ENCODE measurements around the gene FOSB.

The FOSB gene

GRCh38 chr19:45476304-45476703, 8.5 kb downstream of the FOSB start:
- H3K9ac ChIP-seq (ENCODE audit: low read length) = no peak overlapping the region
- H3K4me1 ChIP-seq (ENCODE audit: insufficient read depth, low read length) = peaks cover 9% of the 10 kb centered on the region
- H3K36me3 ChIP-seq (ENCODE audit: insufficient read depth, low read length) = peaks cover 10% of the 10 kb centered on the region
- no peaks in the 10 kb centered on the region for H3K9me3 ChIP-seq (ENCODE audit: low read length)
- H3K27ac ChIP-seq (ENCODE audit: low read depth, low read length) = no peak overlapping the region
- H3K4me3 ChIP-seq (ENCODE audit: low read depth in 1 of 2, low read length in 2 of 2) = no peak overlapping the region
- no peaks in the 10 kb centered on the region for H3K27me3 ChIP-seq (ENCODE audit: control insufficient read depth in 1 of 2, insufficient read depth in 2 of 2, low read length in 2 of 2)

GRCh38 chr19:45477186-45477585, 9.4 kb downstream of the FOSB start:
- no peaks in the 10 kb centered on the region for H3K9me3 ChIP-seq (ENCODE audit: low read length)
- peaks cover 2% of the 10 kb centered on the region for H3K36me3 ChIP-seq (ENCODE audit: insufficient read depth, low read length)
- no peak overlapping the region for H3K9ac ChIP-seq (ENCODE audit: low read length)
- H3K27ac ChIP-seq (ENCODE audit: low read depth, low read length) = no peak overlapping the region
- H3K27me3 ChIP-seq (ENCODE audit: control insufficient read depth in 1 of 2, insufficient read depth in 2 of 2, low read length in 2 of 2) = no peaks in the 10 kb centered on the region
- peaks cover 9% of the 10 kb centered on the region for H3K4me1 ChIP-seq (ENCODE audit: insufficient read depth, low read length)
- H3K4me3 ChIP-seq (ENCODE audit: low read depth in 1 of 2, low read length in 2 of 2) = no peak overlapping the region

- H3K27me3 ChIP-seq (ENCODE audit: control insufficient read depth in 1 of 2, insufficient read depth in 2 of 2, low read length in 2 of 2) = no peaks in the 10 kb centered on the region
- peak overlapping the region in 1 of 2 donors; percentile 50 for H3K4me3 ChIP-seq (ENCODE audit: low read depth in 1 of 2, low read length in 2 of 2)
- H3K36me3 ChIP-seq (ENCODE audit: insufficient read depth, low read length) = no peaks in the 10 kb centered on the region
- no peaks in the 10 kb centered on the region for H3K9me3 ChIP-seq (ENCODE audit: low read length)
- peak overlapping the region; percentile 83 for H3K9ac ChIP-seq (ENCODE audit: low read length)
- peak overlapping the region; percentile 93 for H3K27ac ChIP-seq (ENCODE audit: low read depth, low read length)
- peaks cover 9% of the 10 kb centered on the region for H3K4me1 ChIP-seq (ENCODE audit: insufficient read depth, low read length)
These were observed 10.1 kb downstream of the FOSB start for GRCh38 chr19:45477713-45478453.

- Histone ChIP-seq H3K9me3 (ENCODE audit: low read length) (no peaks in the 10 kb centered on the region), H3K27ac (ENCODE audit: low read depth, low read length) (peak overlapping the region; percentile 93), H3K27me3 (ENCODE audit: control insufficient read depth in 1 of 2, insufficient read depth in 2 of 2, low read length in 2 of 2) (no peaks in the 10 kb centered on the region), H3K4me3 (ENCODE audit: low read depth in 1 of 2, low read length in 2 of 2) (peak overlapping the region; percentile 50 to 59), H3K9ac (ENCODE audit: low read length) (peak overlapping the region; percentile 83), H3K36me3 (ENCODE audit: insufficient read depth, low read length) (no peaks in the 10 kb centered on the region), H3K4me1 (ENCODE audit: insufficient read depth, low read length) (peaks cover 9% of the 10 kb centered on the region)
These were observed 10.8 kb downstream of the FOSB start for GRCh38 chr19:45478454-45479238.

GRCh38 chr19:45483033-45483432, 15.2 kb downstream of the FOSB start:
- Histone ChIP-seq H3K4me1 (ENCODE audit: insufficient read depth, low read length) (peaks cover 8% of the 10 kb centered on the region), H3K27me3 (ENCODE audit: control insufficient read depth in 1 of 2, insufficient read depth in 2 of 2, low read length in 2 of 2) (no peaks in the 10 kb centered on the region), H3K9ac (ENCODE audit: low read length) (no peak overlapping the region), H3K4me3 (ENCODE audit: low read depth in 1 of 2, low read length in 2 of 2) (no peak overlapping the region), H3K9me3 (ENCODE audit: low read length) (no peaks in the 10 kb centered on the region), H3K27ac (ENCODE audit: low read depth, low read length) (no peak overlapping the region), H3K36me3 (ENCODE audit: insufficient read depth, low read length) (no peaks in the 10 kb centered on the region)

GRCh38 chr19:45484273-45484945, 16.6 kb downstream of the FOSB start:
- no peaks in the 10 kb centered on the region for H3K9me3 ChIP-seq (ENCODE audit: low read length)
- no peak overlapping the region for H3K9ac ChIP-seq (ENCODE audit: low read length)
- H3K36me3 ChIP-seq (ENCODE audit: insufficient read depth, low read length) = no peaks in the 10 kb centered on the region
- no peaks in the 10 kb centered on the region for H3K27me3 ChIP-seq (ENCODE audit: control insufficient read depth in 1 of 2, insufficient read depth in 2 of 2, low read length in 2 of 2)
- peaks cover 3% of the 10 kb centered on the region for H3K4me1 ChIP-seq (ENCODE audit: insufficient read depth, low read length)
- H3K4me3 ChIP-seq (ENCODE audit: low read depth in 1 of 2, low read length in 2 of 2) = no peak overlapping the region
- H3K27ac ChIP-seq (ENCODE audit: low read depth, low read length) = no peak overlapping the region

- Histone ChIP-seq H3K27me3 (ENCODE audit: control insufficient read depth in 1 of 2, insufficient read depth in 2 of 2, low read length in 2 of 2) (no peaks in the 10 kb centered on the region), H3K36me3 (ENCODE audit: insufficient read depth, low read length) (no peaks in the 10 kb centered on the region), H3K27ac (ENCODE audit: low read depth, low read length) (peak overlapping the region; percentile 86), H3K9me3 (ENCODE audit: low read length) (no peaks in the 10 kb centered on the region), H3K9ac (ENCODE audit: low read length) (no peak overlapping the region), H3K4me1 (ENCODE audit: insufficient read depth, low read length) (peaks cover 3% of the 10 kb centered on the region), H3K4me3 (ENCODE audit: low read depth in 1 of 2, low read length in 2 of 2) (peak overlapping the region; percentile 66 to 73)
These were observed 17.7 kb downstream of the FOSB start for GRCh38 chr19:45485305-45486077.

- no peak overlapping the region for H3K27ac ChIP-seq (ENCODE audit: low read depth, low read length)
These were observed 20.9 kb downstream of the FOSB start for GRCh38 chr19:45488708-45489107.

GRCh38 chr19:45489216-45489855, 21.5 kb downstream of the FOSB start:
- no peaks in the 10 kb centered on the region for H3K27me3 ChIP-seq (ENCODE audit: control insufficient read depth in 1 of 2, insufficient read depth in 2 of 2, low read length in 2 of 2)
- H3K4me1 ChIP-seq (ENCODE audit: insufficient read depth, low read length) = peaks cover 12% of the 10 kb centered on the region
- no peaks in the 10 kb centered on the region for H3K9me3 ChIP-seq (ENCODE audit: low read length)
- no peak overlapping the region for H3K9ac ChIP-seq (ENCODE audit: low read length)
- H3K4me3 ChIP-seq (ENCODE audit: low read depth in 1 of 2, low read length in 2 of 2) = no peak overlapping the region
- H3K36me3 ChIP-seq (ENCODE audit: insufficient read depth, low read length) = no peaks in the 10 kb centered on the region
- no peak overlapping the region for H3K27ac ChIP-seq (ENCODE audit: low read depth, low read length)

More at GRCh38 chr19:45488708-45489107, 20.9 kb downstream of the FOSB start:
- Histone ChIP-seq H3K27me3 (ENCODE audit: control insufficient read depth in 1 of 2, insufficient read depth in 2 of 2, low read length in 2 of 2) (no peaks in the 10 kb centered on the region), H3K36me3 (ENCODE audit: insufficient read depth, low read length) (no peaks in the 10 kb centered on the region), H3K4me3 (ENCODE audit: low read depth in 1 of 2, low read length in 2 of 2) (no peak overlapping the region), H3K9ac (ENCODE audit: low read length) (no peak overlapping the region), H3K9me3 (ENCODE audit: low read length) (no peaks in the 10 kb centered on the region), H3K4me1 (ENCODE audit: insufficient read depth, low read length) (peaks cover 12% of the 10 kb centered on the region)

GRCh38 chr19:45492137-45492626, 24.4 kb downstream of the FOSB start:
- Histone ChIP-seq H3K9me3 (ENCODE audit: low read length) (no peaks in the 10 kb centered on the region), H3K27me3 (ENCODE audit: control insufficient read depth in 1 of 2, insufficient read depth in 2 of 2, low read length in 2 of 2) (peaks cover 6 to 7% of the 10 kb centered on the region in 2 donors), H3K27ac (ENCODE audit: low read depth, low read length) (peak overlapping the region; percentile 75), H3K36me3 (ENCODE audit: insufficient read depth, low read length) (no peaks in the 10 kb centered on the region), H3K4me1 (ENCODE audit: insufficient read depth, low read length) (peaks cover 20% of the 10 kb centered on the region), H3K9ac (ENCODE audit: low read length) (no peak overlapping the region), H3K4me3 (ENCODE audit: low read depth in 1 of 2, low read length in 2 of 2) (peak overlapping the region in 1 of 2 donors; percentile 62)

Data from muscle layer of colon (tissue), 2 donors.